Measurements from ENCODE around the gene TAS2R3. TPM values are rescaled to one million over a fixed set of nuclear protein-coding genes. Genes with fewer than 3 reads are reported as not detected.

TAS2R3 gene
- total and polyA plus RNA-seq, 9 of the 15 experiments (the other 6 are each of a cell fraction or from before 2014, with no cell fraction given) = 0.37 to 1.9 (median 1.2) TPM; not detected in 2

- TF ChIP-seq PRPF4 (IDR thresholded peaks at IDR 0.05; ENCODE audit: insufficient read depth, low read depth, low read length, poor library complexity, severe bottlenecking) (no peak), ARID2 (IDR thresholded peaks at IDR 0.05) (peak; percentile 55), ZNF354B (CRISPR knock-in tag; IDR thresholded peaks at IDR 0.05) (no peak), ZNF436 (CRISPR knock-in tag; IDR thresholded peaks at IDR 0.05) (peak; percentile 43; the same call in 1 of the 2 replicates), MCM2 (IDR thresholded peaks at IDR 0.05; ENCODE audit: low read depth) (no peak), POLR2AphosphoS5 (IDR thresholded peaks at IDR 0.05; ENCODE audit: control insufficient read depth, insufficient read depth, low read depth, low read length) (peak; percentile 99), ZNF239 (CRISPR knock-in tag; IDR thresholded peaks at IDR 0.05) (peak; percentile 54), PCBP1 (IDR thresholded peaks at IDR 0.05; ENCODE audit: low read depth, low read length, poor library complexity, severe bottlenecking) (no peak), CGGBP1 (CRISPR knock-in tag; IDR thresholded peaks at IDR 0.05) (peak; percentile 88; the same call in 1 of the 2 replicates), TRIM28 (IDR thresholded peaks at IDR 0.05) (peak; percentile 83; the same call in 1 of the 2 replicates), ZNF561 (CRISPR knock-in tag; conservative IDR thresholded peaks at IDR 0.05) (no peak), HEY1 (CRISPR knock-in tag; IDR thresholded peaks at IDR 0.05; ENCODE audit: borderline replicate concordance) (0 out of 2 replicates have a peak, but pooled peaks have one; percentile 54), USF1 (CRISPR knock-in tag; IDR thresholded peaks at IDR 0.05) (peak; percentile 50; the same call in 1 of the 2 replicates), SIN3B (IDR thresholded peaks at IDR 0.05; ENCODE audit: low read depth) (peak; percentile 98), HSF4 (CRISPR knock-in tag; IDR thresholded peaks at IDR 0.05; ENCODE audit: borderline replicate concordance) (no peak), SIN3A (IDR thresholded peaks at IDR 0.05; ENCODE audit: borderline replicate concordance in 2 of 2, control insufficient read depth in 1 of 2, low read depth in 2 of 2, low read length in 2 of 2) (peak; percentile 90 to 91), HINFP (tag; conservative IDR thresholded peaks at IDR 0.05; ENCODE audit: low read depth) (peak; percentile 42; the same call in 1 of the 2 replicates), MAFK (IDR thresholded peaks at IDR 0.05; ENCODE audit: low read length) (peak; percentile 37; the same call in 1 of the 2 replicates), HNRNPL (IDR thresholded peaks at IDR 0.05; ENCODE audit: low read depth, low read length) (no peak), FOXP4 (CRISPR knock-in tag; IDR thresholded peaks at IDR 0.05; ENCODE audit: borderline replicate concordance) (peak; percentile 87; the same call in 1 of the 2 replicates), POLR2H (tag; IDR thresholded peaks at IDR 0.05; ENCODE audit: low read depth) (peak; percentile 92), EP400 (IDR thresholded peaks at IDR 0.05) (peak; percentile 100), SUPT5H (IDR thresholded peaks at IDR 0.05) (peak; percentile 99), POU5F1 (IDR thresholded peaks at IDR 0.05; ENCODE audit: borderline replicate concordance, low read depth, low read length, partially characterized antibody) (no peak)
Measured at GRCh38 chr7:141737836-141738591, 25.9 kb upstream of the TAS2R3 start, which contains the start of gene SSBP1 (continued).
